ENCODE results near the gene SUSD6. TPM values are rescaled to one million over a fixed set of nuclear protein-coding genes. Genes with fewer than 3 reads are reported as not detected.
A peak's percentile ranks its signal among the peaks of the same experiment; 100 is the strongest.

The SUSD6 gene
- total RNA-seq, 1 donor from 2014 or later, result 67.1 TPM

DNA sequence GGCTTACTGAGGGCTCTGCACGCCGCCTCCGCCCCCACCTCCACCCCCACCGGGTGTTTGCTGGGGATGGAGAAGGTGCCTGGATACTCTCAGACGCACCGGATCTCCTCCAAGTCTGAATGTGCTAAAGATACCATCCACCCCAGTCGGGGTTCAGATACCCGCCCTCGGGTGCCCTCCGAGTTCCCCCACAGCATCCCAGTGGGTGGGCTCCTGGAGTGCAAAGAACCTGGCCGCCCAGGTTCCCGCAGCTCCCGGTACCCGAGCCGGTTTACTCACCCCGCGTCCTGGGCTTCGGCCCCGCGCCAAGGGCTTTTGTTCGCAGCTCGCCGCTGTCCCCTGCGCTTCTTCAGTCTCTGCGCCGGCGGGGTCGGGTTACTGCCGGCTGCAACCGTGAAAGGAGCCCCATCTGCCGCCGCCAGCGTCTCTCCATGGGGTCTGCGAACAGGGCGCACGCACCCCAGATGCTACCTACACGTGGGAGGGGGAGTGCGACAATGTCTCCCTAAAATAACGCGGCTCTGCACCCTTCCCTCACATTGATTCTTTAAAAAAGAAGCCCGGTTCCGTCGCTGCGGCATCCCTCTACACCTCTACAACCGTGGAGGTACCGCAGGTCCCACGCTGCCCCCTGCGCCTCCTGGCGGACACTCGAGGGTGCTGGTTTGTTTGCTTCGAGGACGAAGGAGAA, 37.0 kb upstream of the SUSD6 start, which contains the start of gene CCDC177:
Gene CCDC177, minus strand, starts transcription at position 609 of the 691 bp plus-strand sequence. CDS start 1,249 bp downstream, outside the sequence.
- Mint-ChIP-seq H3K9me3 (no peaks in the 10 kb centered on the region), H3K27ac (no peak within 1 kb of the TSS), H3K4me3 (peak within 1 kb of the TSS; percentile 85), H3K4me1 (peaks cover 13% of the 10 kb centered on the region), H3K27me3 (peaks cover 38% of the 10 kb centered on the region), H3K36me3 (ENCODE audit: low read depth) (no peaks in the 10 kb centered on the region)
- CTCF ChIA-PET, result interaction anchor here (0.6 to 4.1 kb wide), 10 partner anchors 10 to 445 kb away, joined by 3 to 54 read pairs (median 4); no protein-coding TSS in a partner anchor
- peak; percentile 63 for DNase-seq
- POLR2A ChIA-PET, result interaction anchor here (0.6 kb wide), 1 partner anchor 41 kb away, joined by 3 read pairs; no protein-coding TSS in a partner anchor
- peak; percentile 85 for ATAC-seq (ENCODE audit: low read depth)
- intact Hi-C loops (cut with micrococcal nuclease), result loop anchor here (1.0 kb wide), 4 partner anchors 114 to 445 kb away; no protein-coding TSS in a partner anchor
- TF ChIP-seq, protein P1, sequence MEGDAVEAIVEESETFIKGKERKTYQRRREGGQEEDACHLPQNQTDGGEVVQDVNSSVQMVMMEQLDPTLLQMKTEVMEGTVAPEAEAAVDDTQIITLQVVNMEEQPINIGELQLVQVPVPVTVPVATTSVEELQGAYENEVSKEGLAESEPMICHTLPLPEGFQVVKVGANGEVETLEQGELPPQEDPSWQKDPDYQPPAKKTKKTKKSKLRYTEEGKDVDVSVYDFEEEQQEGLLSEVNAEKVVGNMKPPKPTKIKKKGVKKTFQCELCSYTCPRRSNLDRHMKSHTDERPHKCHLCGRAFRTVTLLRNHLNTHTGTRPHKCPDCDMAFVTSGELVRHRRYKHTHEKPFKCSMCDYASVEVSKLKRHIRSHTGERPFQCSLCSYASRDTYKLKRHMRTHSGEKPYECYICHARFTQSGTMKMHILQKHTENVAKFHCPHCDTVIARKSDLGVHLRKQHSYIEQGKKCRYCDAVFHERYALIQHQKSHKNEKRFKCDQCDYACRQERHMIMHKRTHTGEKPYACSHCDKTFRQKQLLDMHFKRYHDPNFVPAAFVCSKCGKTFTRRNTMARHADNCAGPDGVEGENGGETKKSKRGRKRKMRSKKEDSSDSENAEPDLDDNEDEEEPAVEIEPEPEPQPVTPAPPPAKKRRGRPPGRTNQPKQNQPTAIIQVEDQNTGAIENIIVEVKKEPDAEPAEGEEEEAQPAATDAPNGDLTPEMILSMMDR (IDR thresholded peaks at IDR 0.05), result peak; percentile 98

DNA sequence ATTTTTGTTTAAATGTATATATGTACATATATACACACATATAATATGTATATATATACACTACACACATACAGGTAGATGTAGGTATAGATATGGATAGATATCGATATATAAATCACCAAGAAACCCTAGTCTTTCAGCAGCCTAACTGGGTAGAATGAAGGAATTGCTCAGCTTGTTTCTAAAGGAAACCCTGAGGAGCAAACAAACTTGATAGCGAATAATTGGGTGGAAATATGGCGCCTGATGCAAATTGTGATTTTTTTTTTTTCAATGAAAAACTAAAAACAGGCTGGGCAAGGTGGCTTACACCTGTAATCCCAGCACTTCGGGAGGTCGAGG, 36.5 kb upstream of the SUSD6 start:
- TF ChIP-seq, protein P1 (IDR thresholded peaks at IDR 0.05), result no peak
- POLR2A ChIA-PET, result no interaction called here

GRCh38 chr14:69579476-69579875, 31.9 kb upstream of the SUSD6 start:
- Mint-ChIP-seq H3K4me1 (peaks cover 10% of the 10 kb centered on the region), H3K36me3 (ENCODE audit: low read depth) (no peaks in the 10 kb centered on the region), H3K27ac (no peak overlapping the region), H3K27me3 (peaks cover 16% of the 10 kb centered on the region), H3K4me3 (no peak overlapping the region), H3K9me3 (no peaks in the 10 kb centered on the region)
- TF ChIP-seq, protein P1 (IDR thresholded peaks at IDR 0.05), result no peak
- ChIA-PET POLR2A (no interaction called here), CTCF (interaction anchor here (0.6 to 2.8 kb wide), 5 partner anchors 8 to 449 kb away, joined by 3 to 14 read pairs (median 4); no protein-coding TSS in a partner anchor)
- DNase-seq (no peak), ATAC-seq (ENCODE audit: low read depth) (no peak)
- intact Hi-C loops (cut with micrococcal nuclease), result no loop called here

More for the DNA sequence above, 36.5 kb upstream of the SUSD6 start:
- DNase-seq (no peak), ATAC-seq (ENCODE audit: low read depth) (no peak)
- no peaks in the 10 kb centered on the region for H3K9me3 Mint-ChIP-seq
- H3K4me1 Mint-ChIP-seq, result peaks cover 13% of the 10 kb centered on the region
- H3K4me3 Mint-ChIP-seq, result peak overlapping the region; percentile 85
- H3K27ac Mint-ChIP-seq, result no peak overlapping the region
- intact Hi-C loops (cut with micrococcal nuclease), result loop anchor here (1.0 kb wide), 4 partner anchors 115 to 446 kb away; no protein-coding TSS in a partner anchor
- H3K27me3 Mint-ChIP-seq, result peaks cover 33% of the 10 kb centered on the region
- CTCF ChIA-PET, result interaction anchor here (0.6 to 4.1 kb wide), 9 partner anchors 9 to 446 kb away, joined by 3 to 54 read pairs (median 4); no protein-coding TSS in a partner anchor
- H3K36me3 Mint-ChIP-seq (ENCODE audit: low read depth), result no peaks in the 10 kb centered on the region

DNA sequence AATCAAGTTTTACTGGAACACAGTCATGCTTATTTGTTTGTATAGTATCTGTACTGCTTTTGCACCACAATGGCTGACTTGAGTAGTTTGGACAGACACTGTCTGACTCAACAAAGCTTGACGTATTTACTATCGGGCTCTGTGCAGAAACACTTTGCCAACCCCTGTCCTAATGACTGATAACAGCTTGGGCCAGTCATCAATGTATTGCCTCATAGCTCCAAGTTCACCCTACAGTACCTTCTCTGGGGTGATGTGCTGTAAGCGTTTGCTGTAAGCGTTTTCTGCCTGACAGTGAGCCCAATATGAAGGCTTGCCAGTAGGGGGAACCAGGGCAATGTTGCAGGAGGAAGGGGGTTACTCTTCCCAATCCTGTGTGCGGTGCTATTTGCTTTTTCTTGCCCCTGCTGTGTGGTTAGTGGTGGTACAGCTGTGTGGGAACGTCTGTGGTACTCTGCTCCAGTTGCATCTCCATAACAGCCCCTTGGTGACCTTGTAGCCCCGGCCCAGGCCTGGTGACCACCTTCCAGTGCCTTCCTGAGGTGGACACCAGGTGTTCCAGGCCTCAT, 31.3 kb upstream of the SUSD6 start:
- DNase-seq (no peak), ATAC-seq (ENCODE audit: low read depth) (no peak)
- Mint-ChIP-seq H3K27ac (no peak overlapping the region), H3K4me1 (peaks cover 10% of the 10 kb centered on the region), H3K27me3 (peaks cover 14% of the 10 kb centered on the region), H3K4me3 (no peak overlapping the region), H3K36me3 (ENCODE audit: low read depth) (no peaks in the 10 kb centered on the region), H3K9me3 (no peaks in the 10 kb centered on the region)
- CTCF ChIA-PET, result interaction anchor here (0.6 to 2.8 kb wide), 5 partner anchors 9 to 448 kb away, joined by 3 to 14 read pairs (median 4); no protein-coding TSS in a partner anchor
- POLR2A ChIA-PET, result no interaction called here
- TF ChIP-seq, protein P1 (IDR thresholded peaks at IDR 0.05), result no peak
- intact Hi-C loops (cut with micrococcal nuclease), result no loop called here
